Fibroblast of the aortic adventitia (primary cell): ENCODE results near the gene MMP24OS. TPM values are rescaled to one million over a fixed set of nuclear protein-coding genes. Genes with fewer than 3 reads are reported as not detected.

Experiments used
- DNase-seq: peaks from one replicate; pipeline ENCODE4 v3.0.0-alpha.2; 2010; ENCODE audit warnings: low read depth
- H3K4me3 ChIP-seq: 2 replicates; pipeline ENCODE4 v1.5.1; 2011; ENCODE audit warnings: low read depth, mild to moderate bottlenecking, control low read depth, low read length, moderate library complexity
- total RNA-seq: library from RNA; depleted of rRNA; stranded (reverse); fragments of >200 nt; gene quantifications from 2 replicates; pipeline ENCODE4 v1.2.3, GENCODE V29; 2012; ENCODE audit warnings: low replicate concordance
- TF ChIP-seq, protein P1 (sequence below): IDR thresholded peaks from 2 replicates; pipeline ENCODE4 v1.5.1; 2011; ENCODE audit warnings: mild to moderate bottlenecking, low read length, control low read depth, inconsistent platforms; ENCODE audit not compliant: insufficient read depth

Gene MMP24OS
- total RNA-seq, 1 donor, result 28.7 TPM

GRCh38 chr20:35305682-35306556, 28.0 kb upstream of the MMP24OS start:
- H3K4me3 ChIP-seq, result no peak overlapping the region
- peak; percentile 97 for DNase-seq
- TF ChIP-seq, protein P1, sequence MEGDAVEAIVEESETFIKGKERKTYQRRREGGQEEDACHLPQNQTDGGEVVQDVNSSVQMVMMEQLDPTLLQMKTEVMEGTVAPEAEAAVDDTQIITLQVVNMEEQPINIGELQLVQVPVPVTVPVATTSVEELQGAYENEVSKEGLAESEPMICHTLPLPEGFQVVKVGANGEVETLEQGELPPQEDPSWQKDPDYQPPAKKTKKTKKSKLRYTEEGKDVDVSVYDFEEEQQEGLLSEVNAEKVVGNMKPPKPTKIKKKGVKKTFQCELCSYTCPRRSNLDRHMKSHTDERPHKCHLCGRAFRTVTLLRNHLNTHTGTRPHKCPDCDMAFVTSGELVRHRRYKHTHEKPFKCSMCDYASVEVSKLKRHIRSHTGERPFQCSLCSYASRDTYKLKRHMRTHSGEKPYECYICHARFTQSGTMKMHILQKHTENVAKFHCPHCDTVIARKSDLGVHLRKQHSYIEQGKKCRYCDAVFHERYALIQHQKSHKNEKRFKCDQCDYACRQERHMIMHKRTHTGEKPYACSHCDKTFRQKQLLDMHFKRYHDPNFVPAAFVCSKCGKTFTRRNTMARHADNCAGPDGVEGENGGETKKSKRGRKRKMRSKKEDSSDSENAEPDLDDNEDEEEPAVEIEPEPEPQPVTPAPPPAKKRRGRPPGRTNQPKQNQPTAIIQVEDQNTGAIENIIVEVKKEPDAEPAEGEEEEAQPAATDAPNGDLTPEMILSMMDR, result no peak

DNA sequence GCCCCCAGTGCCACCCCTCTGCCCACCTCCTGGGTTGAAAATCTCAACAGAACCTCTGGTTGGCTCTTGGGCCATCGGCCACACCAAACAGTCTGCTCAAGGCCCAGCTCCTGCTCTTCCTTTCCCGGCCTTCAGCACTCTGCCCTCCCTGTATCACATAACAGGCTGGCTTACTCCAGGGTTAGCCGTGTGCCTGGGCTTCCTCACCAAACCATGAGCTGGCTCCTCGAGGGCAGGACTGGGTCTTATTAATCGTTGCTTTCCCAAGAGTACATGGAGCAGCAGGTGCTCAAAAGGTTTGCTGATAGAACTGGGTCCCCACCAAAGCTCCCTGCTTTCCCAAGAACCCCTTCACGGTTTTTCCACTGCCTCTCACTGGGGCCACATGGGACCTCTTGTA, 27.0 kb upstream of the MMP24OS start:
- no peak for DNase-seq
- H3K4me3 ChIP-seq, result no peak overlapping the region
- TF ChIP-seq, protein P1, result no peak

- DNase-seq, result peak; percentile 92
- no peak overlapping the region for H3K4me3 ChIP-seq
- TF ChIP-seq, protein P1, result peak; percentile 92
Measured at GRCh38 chr20:35303735-35304491, 26.0 kb upstream of the MMP24OS start.

GRCh38 chr20:35303382-35303734, 25.4 kb upstream of the MMP24OS start:
- no peak overlapping the region for H3K4me3 ChIP-seq
- no peak for DNase-seq
- TF ChIP-seq, protein P1, result no peak

GRCh38 chr20:35302421-35303335, 24.8 kb upstream of the MMP24OS start:
- TF ChIP-seq, protein P1, result no peak
- DNase-seq, result no peak
- H3K4me3 ChIP-seq, result no peak overlapping the region

DNA sequence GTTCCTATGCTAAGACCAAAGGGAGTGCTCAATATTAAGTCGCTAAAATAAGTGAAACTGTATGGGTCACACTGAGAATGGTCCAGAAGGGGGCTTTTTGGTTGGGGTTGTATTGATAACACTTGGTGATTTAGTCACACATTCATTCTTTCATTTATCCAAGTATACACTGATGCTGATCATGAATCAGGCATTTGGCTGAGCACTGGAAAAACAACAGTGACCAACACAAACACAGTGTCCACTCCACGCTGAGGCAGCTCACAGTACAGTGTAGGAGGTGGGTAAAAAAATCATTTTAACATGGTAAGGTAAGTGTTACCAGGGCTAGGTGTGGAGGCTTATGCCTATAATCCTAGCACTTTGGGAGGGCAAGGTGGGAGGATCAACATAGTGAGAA, 23.5 kb upstream of the MMP24OS start:
- no peak overlapping the region for H3K4me3 ChIP-seq
- TF ChIP-seq, protein P1, result no peak
- no peak for DNase-seq
